IMR-90 (cell line): ENCODE results near the gene BAD.

Experiments used
- BHLHE40 ChIP-seq: fragments of 150-350 bp; IDR thresholded peaks from 2 replicates; pipeline ENCODE4 v1.6.1; 2016; ENCODE audit warnings: mild to moderate bottlenecking, low read depth, low read length
- CEBPB ChIP-seq: IDR thresholded peaks from 2 replicates; pipeline ENCODE4 v1.6.1; 2012; ENCODE audit warnings: low read depth, low read length, improper control_type of control experiment
- CTCF ChIP-seq: conservative IDR thresholded peaks from 2 replicates; pipeline ENCODE4 v1.5.1; 2012; ENCODE audit warnings: mild to moderate bottlenecking, low read depth, low read length, improper control_type of control experiment
- MAZ ChIP-seq: IDR thresholded peaks from 2 replicates; pipeline ENCODE4 v1.6.1; 2012; ENCODE audit warnings: low read depth, mild to moderate bottlenecking, low read length, improper control_type of control experiment, moderate library complexity, borderline replicate concordance
- POLR2A ChIP-seq: IDR thresholded peaks from 2 replicates; pipeline ENCODE4 v1.6.1; 2012; ENCODE audit warnings: mild to moderate bottlenecking, low read depth, low read length
- RCOR1 ChIP-seq: IDR thresholded peaks from 2 replicates; pipeline ENCODE4 v1.6.1; 2012; ENCODE audit warnings: mild to moderate bottlenecking, low read length, improper control_type of control experiment; ENCODE audit not compliant: insufficient replicate concordance

GRCh38 chr11:64230171-64230984, 54.1 kb downstream of the BAD start, which contains the start of gene DNAJC4:
- TF ChIP-seq CTCF: no peak
- TF ChIP-seq CEBPB: no peak
- no peak for TF ChIP-seq BHLHE40
- no peak for TF ChIP-seq RCOR1
- no peak for TF ChIP-seq POLR2A
- TF ChIP-seq MAZ: peak; percentile 68; the same call in 1 of the 2 replicates
